ENCODE results near the gene LINGO4.
A peak's percentile ranks its signal among the peaks of the same experiment; 100 is the strongest.

Gene LINGO4

DNA sequence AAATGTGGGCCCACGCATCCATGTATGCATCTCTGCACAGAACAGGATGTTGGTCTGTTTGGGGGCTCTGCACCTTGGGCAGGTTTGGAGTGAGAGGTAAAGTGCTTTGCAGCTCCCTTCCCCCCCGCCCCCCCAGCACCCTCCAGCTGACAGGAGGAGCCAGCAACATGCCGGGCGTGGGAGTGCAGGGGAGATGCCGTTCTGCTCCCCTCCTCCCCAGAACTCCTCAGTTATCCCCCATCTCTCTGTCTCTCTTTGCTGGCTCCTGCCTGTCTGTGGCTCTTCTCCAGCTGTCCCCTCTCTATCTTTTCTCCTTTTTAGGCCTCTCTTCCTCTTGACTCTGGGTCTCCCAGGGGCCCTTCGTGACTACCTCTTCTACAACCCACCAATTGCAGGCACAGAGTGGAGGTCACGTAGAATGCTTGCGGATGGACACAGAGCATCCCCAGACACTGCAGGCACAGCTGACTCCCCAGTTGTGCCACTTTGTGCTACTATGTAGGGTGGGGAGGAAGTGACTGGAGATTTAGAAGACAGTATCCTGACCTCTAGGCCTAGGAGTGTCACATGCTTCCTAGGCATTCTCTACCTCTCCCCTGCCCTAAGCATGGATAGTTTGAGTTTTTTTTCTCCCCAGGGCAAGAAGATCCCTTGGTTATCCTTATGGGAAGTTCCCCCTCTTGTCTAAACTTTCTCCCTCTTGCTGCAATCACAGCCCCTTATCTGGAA is 28.1 kb upstream of the LINGO4 start:
- no peak for DNase-seq

DNA sequence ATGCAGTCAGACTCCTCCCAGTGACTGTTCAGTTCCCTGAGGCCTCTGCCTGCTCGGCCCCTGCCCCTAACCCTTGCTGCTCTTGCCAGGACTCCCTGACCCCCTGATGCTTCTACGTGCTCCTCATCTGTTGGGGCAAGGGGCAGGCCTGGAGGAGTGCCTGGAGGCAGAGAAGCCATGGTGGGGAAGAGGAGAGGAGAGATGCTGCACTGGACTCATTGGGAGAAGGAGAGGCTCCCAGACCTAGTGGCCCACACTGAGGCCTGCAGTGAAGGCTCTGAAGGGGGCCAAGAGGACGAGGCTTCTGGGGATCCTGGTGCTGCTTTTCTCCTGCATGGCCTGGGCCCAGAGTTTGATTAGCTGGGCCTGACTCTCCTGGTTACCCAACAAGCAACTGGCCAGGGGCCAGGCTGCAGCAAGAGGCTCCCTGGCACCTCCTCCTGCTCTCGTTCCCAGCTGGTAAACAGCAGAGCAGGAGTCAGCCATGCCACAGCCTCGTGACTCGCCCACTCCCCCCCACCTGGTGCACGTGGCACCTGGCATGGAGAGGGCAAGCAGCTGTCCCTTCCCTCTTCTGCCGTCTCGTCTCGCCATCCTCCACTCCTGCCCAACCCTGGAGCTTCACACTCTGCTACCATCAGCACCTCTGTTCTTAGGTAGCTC is 27.2 kb upstream of the LINGO4 start:
- no peak for DNase-seq

DNA sequence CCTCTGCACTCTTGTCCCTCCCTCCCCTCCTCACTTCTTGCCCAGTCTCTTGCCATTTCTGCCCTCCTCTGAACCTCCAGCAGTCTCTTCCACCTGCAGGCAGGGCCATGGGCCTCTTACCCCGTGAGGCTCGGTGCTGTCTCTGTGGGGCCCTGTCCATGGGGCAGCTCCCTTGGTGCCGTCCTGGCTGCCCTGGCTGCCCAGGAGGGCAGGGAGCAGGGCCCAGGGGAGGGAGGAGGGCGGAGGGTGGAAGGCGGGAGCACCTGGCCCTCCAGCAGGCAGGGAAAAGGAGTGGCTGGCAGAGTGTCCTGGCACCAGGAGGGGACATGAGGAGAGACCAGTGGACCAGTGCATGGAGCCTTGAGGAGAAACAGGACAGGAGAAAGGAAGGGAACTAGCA is 26.4 kb upstream of the LINGO4 start, which contains the start of gene RORC:
TSS of gene RORC (minus strand) at position 198 of the 400 bp plus-strand sequence. CDS start at position 160, 38 bp downstream.
- no peak for DNase-seq

DNA sequence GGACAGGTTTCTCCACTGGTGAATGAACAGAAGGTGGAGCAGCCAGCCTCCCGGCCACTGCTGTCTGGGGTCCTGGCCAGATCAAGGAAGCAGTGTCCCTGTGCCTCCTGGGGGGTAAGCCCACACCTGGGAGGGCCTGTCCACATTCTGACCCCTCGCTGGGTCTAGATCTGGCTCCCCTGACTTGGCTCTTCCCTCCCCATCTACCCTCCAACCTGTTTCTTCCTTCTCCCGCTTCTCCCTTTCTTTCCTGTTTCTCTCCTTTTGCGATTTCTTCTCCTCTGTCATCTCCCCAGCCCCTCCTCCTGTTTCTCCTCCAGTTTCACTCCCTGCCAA is 26.0 kb upstream of the LINGO4 start:
- DNase-seq, result no peak

DNA sequence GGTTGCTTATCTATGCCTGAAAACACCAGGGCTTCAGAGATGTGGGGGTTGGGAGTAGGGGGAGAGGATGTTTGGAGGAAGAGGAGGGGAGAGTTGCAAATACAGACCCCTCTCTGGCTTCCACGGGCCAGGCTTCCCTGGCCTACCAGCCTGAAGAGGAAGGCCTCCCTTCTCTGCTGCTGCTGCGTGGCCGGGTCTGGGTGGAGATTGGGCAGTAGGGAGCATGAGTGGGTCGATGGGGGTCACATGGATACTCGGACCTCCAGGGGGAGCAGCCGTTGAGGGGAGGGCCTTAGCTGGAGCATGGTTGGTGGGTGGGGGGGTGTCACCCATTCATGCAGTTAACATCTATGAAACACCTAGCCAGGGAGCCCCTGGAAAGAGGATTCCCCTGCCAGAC is 24.8 kb upstream of the LINGO4 start:
- DNase-seq, result no peak

DNA sequence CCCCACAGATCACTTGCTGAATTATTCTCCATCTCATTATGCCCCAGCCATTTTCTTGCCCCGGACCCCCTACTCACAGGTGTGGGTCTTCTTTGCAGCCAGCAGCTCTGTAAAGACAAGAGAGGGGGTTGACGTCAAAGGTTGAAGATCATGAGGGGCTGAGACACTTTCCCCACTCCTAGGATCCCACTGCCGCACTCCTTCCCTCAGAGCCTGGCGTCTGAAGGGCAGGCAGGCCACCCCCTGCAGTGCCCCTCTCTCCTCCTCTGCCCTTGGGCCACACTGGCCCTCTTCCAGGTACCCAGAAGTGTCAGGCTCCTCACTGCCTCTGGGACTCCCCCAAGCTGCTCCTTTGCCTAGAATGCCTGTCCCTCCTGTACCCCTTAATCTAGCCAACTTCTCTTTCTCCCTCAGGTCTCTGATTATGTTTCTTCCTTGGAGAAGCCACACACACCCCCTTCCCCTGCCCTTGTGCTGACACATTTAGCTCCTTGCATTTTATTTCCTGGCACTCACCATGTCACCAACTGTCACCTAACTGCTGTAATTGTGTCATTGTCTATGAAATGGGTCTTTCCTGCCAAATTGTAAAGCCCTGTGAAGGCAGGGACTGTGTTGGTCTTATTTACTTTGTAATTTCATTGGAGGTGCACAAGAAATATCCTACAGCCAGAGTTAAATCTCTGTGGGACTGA is 24.3 kb upstream of the LINGO4 start:
- DNase-seq, result no peak

DNA sequence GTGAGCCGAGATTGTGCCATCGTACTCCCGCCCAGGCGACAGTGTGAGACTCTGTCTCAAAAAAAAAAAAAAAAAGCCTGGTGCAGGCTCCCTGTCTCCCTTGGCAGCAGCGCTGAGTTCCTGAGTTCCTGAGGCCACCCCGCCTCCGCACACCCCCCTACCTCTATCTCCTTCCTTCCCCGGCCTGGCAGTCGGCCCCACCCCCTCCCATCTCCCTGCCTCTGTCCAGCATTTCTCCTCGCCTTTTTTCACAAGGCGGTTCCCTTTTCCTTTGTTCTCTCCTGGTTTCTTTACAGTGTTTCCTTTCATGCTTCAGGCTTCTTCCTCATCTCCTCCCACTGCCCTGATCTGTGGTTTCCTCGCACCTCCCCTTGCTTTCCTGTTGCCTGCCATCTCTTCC is 23.7 kb upstream of the LINGO4 start:
- no peak for DNase-seq

DNA sequence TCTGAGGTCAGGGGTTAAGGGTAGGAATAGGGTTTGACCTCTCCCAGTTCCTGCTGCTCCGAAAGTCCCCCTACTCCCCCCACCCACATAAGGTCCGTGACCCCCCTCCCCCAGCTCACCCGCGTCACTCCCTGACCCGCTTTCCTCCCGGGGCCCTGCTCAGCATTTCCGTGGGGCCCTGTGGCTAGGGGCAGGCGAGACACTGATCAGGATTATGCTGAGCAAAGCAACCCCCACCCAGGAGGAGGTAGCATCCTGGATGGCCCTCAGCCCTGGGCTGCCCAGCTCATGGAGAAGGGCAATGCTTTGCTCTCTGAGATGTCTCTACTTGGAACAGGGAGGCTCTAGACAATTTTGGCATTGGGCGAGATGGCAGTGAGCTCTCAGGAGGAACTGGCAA is 22.6 kb upstream of the LINGO4 start:
- peak; percentile 15 for DNase-seq

DNA sequence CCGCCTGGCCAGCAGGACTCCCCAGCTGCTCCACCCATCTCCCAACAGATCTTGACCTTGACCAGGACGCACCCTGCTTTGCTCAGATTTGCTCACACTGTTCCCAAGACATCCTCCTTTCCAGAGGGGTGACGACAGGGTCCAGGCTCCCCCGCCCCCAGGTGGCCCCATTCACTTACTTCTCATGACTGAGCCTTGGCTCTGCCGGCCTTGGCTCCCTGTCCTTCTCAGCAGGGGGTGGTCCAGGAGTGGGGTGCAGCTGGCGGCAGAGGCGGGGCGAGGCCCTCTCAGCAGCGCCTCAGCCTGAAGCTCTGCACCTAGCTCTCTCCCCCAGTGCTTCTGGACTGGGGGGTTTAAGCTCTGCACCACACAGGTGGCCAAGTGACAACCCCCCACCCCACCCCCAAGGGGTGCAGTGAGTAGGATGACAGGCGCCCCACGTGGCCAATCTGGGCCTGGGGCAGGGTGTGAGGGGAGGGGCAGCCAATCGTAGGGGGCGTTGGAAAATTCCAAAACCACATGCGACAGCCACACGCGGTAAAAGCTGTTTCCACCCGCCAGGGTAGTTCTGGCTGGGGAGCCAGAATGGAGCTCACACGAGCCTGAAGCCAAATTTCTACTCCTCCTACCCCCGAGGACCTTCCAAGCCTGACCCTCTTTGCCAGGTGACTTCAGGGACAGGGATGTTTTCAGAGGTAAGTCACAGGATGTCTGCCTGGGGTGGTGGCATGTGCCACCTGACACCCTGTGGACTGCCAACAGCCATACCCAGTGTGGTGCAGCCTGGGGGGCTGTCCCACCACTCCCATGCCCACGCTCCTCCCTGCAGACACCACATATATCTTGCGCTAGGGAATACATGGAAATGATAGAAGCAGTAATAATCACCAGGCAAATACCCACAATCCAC is 20.8 kb upstream of the LINGO4 start:
- DNase-seq, result peak; percentile 38

DNA sequence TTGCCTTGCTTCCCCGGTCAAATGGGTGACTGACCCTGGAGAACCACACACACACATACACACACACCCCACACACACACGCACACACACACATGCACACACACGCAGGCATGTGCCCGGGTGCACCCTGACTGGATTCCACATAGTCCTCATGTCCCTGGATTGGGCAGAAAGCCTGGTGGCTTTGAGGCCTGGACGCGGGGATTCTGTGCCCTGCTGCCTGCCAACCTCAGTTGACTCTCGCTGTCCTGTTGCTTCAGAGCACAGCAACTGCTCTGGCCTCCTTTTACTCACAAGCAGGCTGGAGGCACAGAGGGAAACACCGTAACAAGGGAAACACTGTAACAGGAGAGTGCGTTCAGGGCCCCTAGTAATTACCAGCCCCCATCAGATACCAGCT is 20.0 kb upstream of the LINGO4 start:
- no peak for DNase-seq

DNA sequence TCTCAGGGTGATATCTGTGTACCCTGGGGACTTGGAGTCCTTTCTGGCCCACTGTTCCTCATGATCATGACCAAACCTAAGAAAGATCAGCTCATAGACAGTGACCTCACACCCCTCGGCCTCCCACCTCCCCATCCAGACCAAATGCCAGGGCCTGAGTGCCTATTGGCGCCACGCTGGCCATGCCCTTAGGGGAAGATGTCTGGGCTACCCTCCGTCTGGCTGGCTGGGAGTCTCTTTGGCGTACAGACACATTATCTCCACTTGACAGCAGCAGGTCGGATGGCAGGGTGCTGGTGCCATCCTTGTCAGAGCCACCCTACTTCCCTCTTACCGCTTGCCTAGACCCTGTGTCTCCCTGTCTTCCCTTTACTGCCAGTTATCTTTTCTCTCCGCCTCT is 18.0 kb upstream of the LINGO4 start:
- DNase-seq, result no peak

DNA sequence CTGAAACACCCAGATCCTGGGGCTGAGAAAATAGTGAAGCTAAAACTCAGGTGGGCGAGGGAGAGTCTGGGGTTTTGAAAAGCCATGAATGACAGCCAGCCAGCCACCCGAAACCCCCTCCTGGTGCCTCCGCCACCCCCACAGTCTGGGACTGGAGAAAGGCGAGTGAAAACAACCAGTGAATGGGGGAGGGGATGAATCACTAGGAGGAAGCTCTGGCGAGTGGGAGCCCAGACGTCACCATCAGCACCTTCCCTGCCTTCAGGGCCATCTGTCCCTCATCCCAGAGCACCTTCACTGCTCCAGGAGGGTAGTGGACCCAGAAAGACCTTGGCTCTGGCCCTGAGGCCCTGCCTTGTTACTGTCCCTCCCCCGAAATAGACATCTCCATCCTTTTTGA is 17.2 kb upstream of the LINGO4 start:
- DNase-seq, result peak; percentile 21

DNA sequence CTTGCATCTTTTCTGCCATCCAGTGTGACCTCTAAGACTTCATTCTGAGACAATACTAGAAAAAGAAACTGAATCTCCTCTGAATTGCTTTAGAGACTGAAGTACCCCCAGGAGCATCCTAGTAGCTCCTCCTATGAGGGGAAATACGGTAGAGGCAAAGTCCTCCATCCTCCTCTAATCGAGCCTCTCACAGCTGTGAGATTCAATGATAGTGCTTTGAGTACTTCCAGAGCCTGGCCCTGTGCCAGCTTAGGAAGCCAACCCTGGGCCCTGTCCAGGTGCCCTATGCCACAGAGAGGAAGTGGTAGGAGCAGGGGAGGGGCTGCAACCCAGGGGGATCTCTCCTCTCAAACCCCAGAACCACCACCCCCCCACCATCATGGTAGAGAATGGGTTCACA is 15.7 kb upstream of the LINGO4 start:
- DNase-seq, result peak; percentile 26

DNA sequence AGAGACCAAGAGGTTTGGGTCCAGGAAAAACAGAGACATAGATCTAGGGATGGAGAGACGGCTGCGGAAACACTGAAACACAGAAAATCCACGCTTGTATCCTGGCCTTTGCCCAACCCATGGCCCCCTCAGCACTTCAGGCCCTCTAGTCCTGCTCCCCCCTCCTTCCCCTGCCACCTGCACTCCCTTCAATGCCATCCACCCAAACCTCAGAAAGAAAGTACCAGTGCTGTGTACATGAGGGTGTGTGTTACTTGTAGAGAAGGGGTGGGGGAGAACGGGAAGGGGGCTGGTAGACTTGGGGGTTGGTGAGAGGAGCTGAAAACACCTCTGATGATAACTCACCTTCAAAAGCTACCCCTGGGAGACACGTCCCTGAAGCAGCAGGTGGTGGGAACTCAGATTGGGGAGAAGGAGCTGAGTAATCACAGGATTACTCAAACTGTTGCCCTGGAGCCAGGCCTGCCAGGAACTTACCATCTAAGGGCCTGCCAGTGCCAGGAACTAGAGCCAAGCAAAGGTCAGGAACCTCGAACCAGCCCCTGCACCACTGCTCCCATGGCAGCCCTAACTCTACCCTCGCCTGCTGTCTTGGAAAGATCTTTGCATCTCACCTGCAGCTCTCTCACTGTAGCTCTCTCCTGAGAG is 14.9 kb upstream of the LINGO4 start:
- DNase-seq, result no peak

DNA sequence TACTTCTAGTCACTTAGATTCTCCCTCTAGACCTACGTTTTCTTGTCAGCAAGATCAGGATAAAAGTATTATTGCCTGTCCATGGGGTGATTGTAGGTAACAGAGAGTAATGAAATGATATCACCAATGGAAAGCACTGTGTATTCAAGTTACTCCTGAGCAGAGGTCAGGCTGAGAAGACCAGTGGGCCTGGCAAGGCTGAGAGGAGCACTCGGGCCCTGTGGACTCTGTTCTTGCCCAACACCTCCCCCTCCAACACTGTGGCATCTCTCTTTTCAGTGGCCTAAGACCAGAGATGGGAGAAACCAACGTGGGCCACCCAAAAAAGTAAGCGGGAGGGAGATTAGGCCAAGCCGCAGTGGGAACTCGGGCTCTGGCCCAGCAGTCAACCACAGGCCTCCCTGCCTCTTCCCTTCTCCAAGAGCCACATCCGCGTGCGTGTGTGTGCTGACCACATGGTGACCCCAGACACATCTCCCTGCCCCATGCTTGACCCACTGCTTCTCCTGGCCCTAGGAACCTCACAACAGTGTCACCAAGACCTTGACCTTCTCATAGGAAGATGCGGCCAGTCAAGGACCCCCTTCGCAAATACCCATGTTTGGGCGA is 14.1 kb upstream of the LINGO4 start:
- DNase-seq, result no peak

DNA sequence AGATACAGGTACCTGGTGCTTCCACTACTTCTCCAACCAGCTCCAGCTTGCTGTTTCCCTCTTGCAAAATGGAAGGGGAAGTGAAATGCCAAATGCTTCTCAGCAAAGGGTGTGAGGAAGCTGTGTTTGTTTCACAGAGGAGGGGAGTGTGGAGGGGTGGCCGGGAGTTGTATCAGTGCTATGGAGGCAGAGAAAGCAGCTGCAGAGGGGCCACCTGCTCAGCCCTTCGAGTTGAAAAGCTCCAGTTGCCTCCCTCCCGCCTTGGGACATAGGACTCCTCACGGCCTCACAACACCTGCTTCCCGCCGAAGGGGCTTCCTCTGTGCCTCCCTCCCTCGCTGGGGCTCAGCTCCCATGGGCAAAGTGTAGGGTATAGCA is 12.1 kb upstream of the LINGO4 start:
- no peak for DNase-seq

DNA sequence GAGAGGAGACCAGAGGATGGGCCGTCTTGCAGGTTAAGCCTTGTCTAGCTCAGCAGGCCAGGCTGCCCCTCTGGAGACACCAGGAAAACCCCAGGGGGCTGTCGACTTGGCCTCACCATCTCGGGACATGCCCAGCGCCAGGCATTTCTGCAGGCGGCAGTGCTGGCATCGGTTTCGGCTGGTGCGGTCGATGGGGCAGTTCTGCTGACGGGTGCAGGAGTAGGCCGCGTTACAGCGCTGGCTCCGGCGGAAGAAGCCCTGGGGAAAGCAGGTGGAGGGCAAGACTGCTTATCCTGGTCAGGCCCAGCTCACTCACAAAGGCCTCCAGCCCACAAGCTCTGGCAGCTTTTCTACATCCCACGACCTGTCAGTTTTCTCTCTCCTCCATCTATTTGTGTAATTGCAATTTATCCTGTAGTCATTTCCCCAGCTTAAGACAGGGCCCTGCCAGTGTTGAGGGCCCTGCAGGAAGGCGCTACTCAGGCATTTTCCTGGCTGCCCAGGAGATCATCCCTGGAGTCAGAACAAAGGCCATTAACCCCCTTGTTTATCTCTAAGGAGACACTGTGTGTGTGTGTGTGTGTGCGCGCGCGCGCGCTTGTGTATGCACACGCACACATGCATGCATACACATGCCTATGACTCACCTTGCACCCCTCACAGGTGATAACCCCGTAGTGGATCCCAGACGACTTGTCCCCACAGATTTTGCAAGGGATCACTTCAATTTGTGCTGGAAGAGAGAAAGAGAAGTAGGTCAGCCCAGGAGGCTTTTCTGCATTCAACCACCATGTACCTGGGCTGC is 11.5 kb upstream of the LINGO4 start:
- DNase-seq, result no peak

DNA sequence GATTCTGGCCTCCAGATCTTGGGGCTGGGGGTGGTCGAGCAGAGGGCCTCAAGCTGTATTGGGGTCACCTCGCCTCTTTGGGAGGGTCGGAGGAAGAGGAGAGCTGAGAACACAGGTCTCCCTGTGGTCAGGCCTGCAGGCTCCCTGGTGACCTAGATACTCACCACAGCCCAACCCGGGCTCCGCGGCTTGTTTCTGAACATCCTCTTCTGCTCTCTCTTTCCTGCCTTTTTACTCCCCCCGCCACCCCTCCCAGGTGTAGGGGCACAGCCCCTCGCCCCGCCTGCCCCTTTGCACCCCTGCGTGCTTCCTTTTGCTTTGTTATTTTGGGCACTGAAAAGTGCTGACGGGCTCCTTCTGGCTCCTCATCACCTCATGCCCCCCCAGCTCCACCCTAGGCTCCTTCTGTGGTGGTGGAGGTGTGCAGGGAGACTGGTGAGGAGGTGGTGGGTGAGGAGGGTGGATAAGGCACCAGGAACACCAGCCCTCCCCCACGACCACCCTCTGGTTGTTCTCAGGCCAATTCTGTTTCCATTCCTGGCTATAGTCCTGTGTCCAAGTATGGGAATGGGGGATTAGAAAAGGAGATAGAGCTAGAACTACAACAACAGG is 10.6 kb upstream of the LINGO4 start:
- peak; percentile 55 for DNase-seq

DNA sequence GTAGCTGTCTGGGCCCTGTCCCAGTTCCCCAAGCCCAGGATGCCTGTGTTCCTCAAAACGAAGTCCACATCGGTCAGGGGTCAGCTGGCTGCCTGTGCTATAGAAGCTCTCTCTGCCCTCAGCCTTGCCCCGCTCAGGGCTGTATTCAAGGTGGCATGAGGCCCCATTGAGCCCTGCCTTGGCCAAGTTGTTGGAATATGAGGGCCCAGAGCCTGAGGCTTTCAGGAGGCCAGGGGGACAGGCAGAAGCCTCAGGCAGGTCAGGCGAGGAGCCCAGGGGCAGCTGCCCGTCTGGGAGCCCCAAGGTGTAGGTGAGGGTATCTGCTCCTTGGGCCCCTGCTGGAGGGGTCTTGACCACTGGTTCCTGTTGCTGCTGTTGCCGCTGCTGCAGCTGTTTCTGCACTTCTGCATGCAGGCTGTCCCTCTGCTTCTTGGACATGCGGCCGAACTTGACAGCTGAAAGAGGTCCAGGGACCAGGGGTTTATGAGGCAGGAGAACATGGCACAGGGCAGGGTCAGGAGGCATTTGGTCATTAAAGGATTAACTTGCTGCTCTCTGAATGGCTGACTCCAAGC is 9.8 kb upstream of the LINGO4 start:
- no peak for DNase-seq

DNA sequence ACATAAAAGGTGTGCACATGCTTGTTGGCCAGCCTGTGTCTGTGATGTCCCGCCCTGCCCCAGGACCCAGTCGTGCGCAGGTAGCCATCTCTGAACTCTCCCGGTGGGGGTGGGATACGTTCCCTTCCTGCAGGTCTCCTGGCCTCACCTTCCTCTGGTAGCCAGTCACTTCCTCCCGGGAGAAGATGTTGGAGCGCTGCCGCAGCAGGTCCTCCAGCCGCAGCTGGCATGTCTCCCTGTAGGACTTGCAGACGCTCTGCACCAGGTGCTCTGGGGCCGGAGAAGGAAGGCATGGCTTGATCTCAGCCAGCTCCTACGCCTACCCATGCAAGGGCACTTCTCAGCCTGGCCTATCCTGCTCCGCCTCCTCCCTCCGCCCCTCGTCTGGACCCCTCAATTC is 9.2 kb upstream of the LINGO4 start:
- no peak for DNase-seq
